GM06990 (cell line): ENCODE data around the gene TESPA1.
A peak's percentile ranks its signal among the peaks of the same experiment; 100 is the strongest.

Experiments
- DNase-seq: peaks from one replicate; pipeline ENCODE4 v3.0.0-alpha.2; 2011; ENCODE audit not compliant: insufficient read length; ENCODE audit errors: extremely low read depth
- H3K27me3 ChIP-seq: replicated peaks from 2 replicates; pipeline ENCODE4 v1.6.0; 2011; ENCODE audit warnings: low read length; ENCODE audit not compliant: control insufficient read depth, insufficient read depth
- H3K36me3 ChIP-seq: 2 replicates; pipeline ENCODE4 v1.5.1; 2011; ENCODE audit warnings: low read length; ENCODE audit not compliant: control insufficient read depth, insufficient read depth
- H3K4me3 ChIP-seq: replicated peaks from 2 replicates; pipeline ENCODE4 v1.5.1; 2011; ENCODE audit warnings: low read depth, mild to moderate bottlenecking, control low read depth, low read length
- CTCF ChIP-seq: IDR thresholded peaks from 2 replicates; pipeline ENCODE4 v1.5.1; 2011; ENCODE audit warnings: low read length, control low read depth, mild to moderate bottlenecking, inconsistent platforms; ENCODE audit not compliant: insufficient read depth, poor library complexity, severe bottlenecking

The TESPA1 gene

GRCh38 chr12:54997929-54998522 is 13.5 kb upstream of the TESPA1 start:
- Histone ChIP-seq H3K36me3 (no peaks in the 10 kb centered on the region), H3K4me3 (no peak overlapping the region), H3K27me3 (no peaks in the 10 kb centered on the region)
- no peak for DNase-seq
- TF ChIP-seq CTCF, result no peak

GRCh38 chr12:54996205-54996604 is 11.6 kb upstream of the TESPA1 start:
- DNase-seq, result no peak
- H3K36me3 ChIP-seq, result no peaks in the 10 kb centered on the region
- no peak for TF ChIP-seq CTCF
- no peaks in the 10 kb centered on the region for H3K27me3 ChIP-seq
- no peak overlapping the region for H3K4me3 ChIP-seq

- no peaks in the 10 kb centered on the region for H3K27me3 ChIP-seq
- H3K36me3 ChIP-seq, result no peaks in the 10 kb centered on the region
- H3K4me3 ChIP-seq, result no peak overlapping the region
- peak; percentile 71 for TF ChIP-seq CTCF
- peak; percentile 38 for DNase-seq
These were observed 8.7 kb upstream of the TESPA1 start for GRCh38 chr12:54993181-54993835.

GRCh38 chr12:54991991-54992375 is 7.4 kb upstream of the TESPA1 start:
- H3K4me3 ChIP-seq, result no peak overlapping the region
- H3K36me3 ChIP-seq, result no peaks in the 10 kb centered on the region
- DNase-seq, result peak; percentile 20
- no peak for TF ChIP-seq CTCF
- H3K27me3 ChIP-seq, result no peaks in the 10 kb centered on the region

GRCh38 chr12:54991161-54991990 is 6.8 kb upstream of the TESPA1 start:
- Histone ChIP-seq H3K27me3 (no peaks in the 10 kb centered on the region), H3K36me3 (no peaks in the 10 kb centered on the region), H3K4me3 (peak overlapping the region; percentile 25)
- peak; percentile 62 for DNase-seq
- no peak for TF ChIP-seq CTCF
